Lower leg skin (tissue), 4 donors: ENCODE measurements around the gene MYMX. TPM values are rescaled to one million over a fixed set of nuclear protein-coding genes. Genes with fewer than 3 reads are reported as not detected.

ENCODE experiments used
- DNase-seq, 2 donors: peaks; one replicate each; pipeline ENCODE4 v3.0.0-alpha.2; 2019; ENCODE audit warnings: low spot score in 2 of 2
- H3K4me3 ChIP-seq: fragments of 200-600 bp; sonication (generic); 2 replicates; pipeline ENCODE4 v1.5.1; 2017; ENCODE audit warnings: mild to moderate bottlenecking, low read depth; ENCODE audit not compliant: poor library complexity, severe bottlenecking
- CTCF ChIP-seq, 3 donors: fragments of 450-650 bp; IDR thresholded peaks; one replicate each; pipeline ENCODE4 v1.5.1; 2016; ENCODE audit warnings: antibody characterized with exemption in 3 of 3, mild to moderate bottlenecking in 3 of 3, moderate library complexity in 2 of 3
- POLR2A ChIP-seq, 2 donors: fragments of 450-650 bp; IDR thresholded peaks; one replicate each; pipeline ENCODE4 v1.6.1; 2016 to 2017; ENCODE audit warnings: antibody characterized with exemption in 2 of 2, mild to moderate bottlenecking in 1 of 2, moderate library complexity in 1 of 2
- WGBS, 2 donors: methylation state at CpG; one replicate each; pipeline ENCODE4 v1.1.5; 2018; 5-methylcytosine and 5-hydroxymethylcytosine counted together
- intact Hi-C: fragments of 100-400 bp; cut with DNase I; formaldehyde crosslinking; loops from one replicate; pipeline ENCODE4 v1.15.0; 2023; ENCODE audit warnings: low total_unique reads
- total RNA-seq, 4 donors: library from RNA; depleted of rRNA; stranded (reverse); fragments of >200 nt; gene quantifications; one replicate each; pipeline ENCODE4 v1.1.0, GENCODE V29; 2016

The MYMX gene
- total RNA-seq, 4 donors from 2014 or later, result 0.69 TPM; not detected in 3

- DNase-seq, result peak; percentile 70 to 97
- no peak for TF ChIP-seq CTCF (IDR thresholded peaks at IDR 0.05)
- no peak for TF ChIP-seq POLR2A (IDR thresholded peaks at IDR 0.05)
- WGBS, 2 donors, result 5 to 13% methylated on average over 10 to 29 of the region's 45 CpGs
- H3K4me3 ChIP-seq, result no peak overlapping the region
- intact Hi-C loops, result no loop called here
These were observed 2.5 kb downstream of the MYMX start for GRCh38 chr6:44219053-44219814.

GRCh38 chr6:44219815-44220784 lies 3.4 kb downstream of the MYMX start:
- no peak for DNase-seq
- intact Hi-C loops, result no loop called here
- TF ChIP-seq CTCF (IDR thresholded peaks at IDR 0.05) (no peak), POLR2A (IDR thresholded peaks at IDR 0.05) (no peak)
- H3K4me3 ChIP-seq, result no peak overlapping the region
- WGBS, 2 donors, result 50 to 59% methylated on average over 26 to 28 of the region's 28 CpGs

GRCh38 chr6:44220913-44221290 lies 4.2 kb downstream of the MYMX start:
- intact Hi-C loops, result no loop called here
- no peak overlapping the region for H3K4me3 ChIP-seq
- TF ChIP-seq CTCF (IDR thresholded peaks at IDR 0.05) (no peak), POLR2A (IDR thresholded peaks at IDR 0.05) (no peak)

GRCh38 chr6:44221291-44221960 lies 4.7 kb downstream of the MYMX start:
- peak; percentile 94 to 99 for DNase-seq
- intact Hi-C loops, result no loop called here
- TF ChIP-seq CTCF (IDR thresholded peaks at IDR 0.05) (peak in 1 of 3 donors; percentile 21), POLR2A (IDR thresholded peaks at IDR 0.05) (no peak)
- no peak overlapping the region for H3K4me3 ChIP-seq
- 0 to 7% methylated on average over 4 of the region's 4 CpGs for WGBS, 2 donors

More at GRCh38 chr6:44220913-44221290, 4.2 kb downstream of the MYMX start:
- DNase-seq, result no peak
- 56 to 64% methylated on average over 4 of the region's 4 CpGs for WGBS, 2 donors

- 52 to 54% methylated on average over 2 of the region's 2 CpGs for WGBS, 2 donors
- no peak for DNase-seq
- intact Hi-C loops, result no loop called here
- H3K4me3 ChIP-seq, result no peak overlapping the region
- no peak for TF ChIP-seq CTCF (IDR thresholded peaks at IDR 0.05)
- no peak for TF ChIP-seq POLR2A (IDR thresholded peaks at IDR 0.05)
These were observed 5.2 kb downstream of the MYMX start for GRCh38 chr6:44221961-44222335.
